Stimulated activated CD4-positive, alpha-beta T cell treated with anti-CD3 and anti-CD28 coated beads, TNF-alpha, amount 100 ng/mL, for 1 hour (primary cell): ENCODE measurements around the gene CERS6.
"Not testable (repeated sequence)": the region's sequence is repeated elsewhere in the genome, so short reads cannot be mapped to it uniquely, and the experiment has no call there.

Experiments
- DNase-seq, 3 donors: peaks; one replicate each; pipeline ENCODE4 v3.0.0-alpha.2; 2020; ENCODE audit warnings: low read depth in 3 of 3, low spot score in 1 of 3

Gene CERS6

DNA sequence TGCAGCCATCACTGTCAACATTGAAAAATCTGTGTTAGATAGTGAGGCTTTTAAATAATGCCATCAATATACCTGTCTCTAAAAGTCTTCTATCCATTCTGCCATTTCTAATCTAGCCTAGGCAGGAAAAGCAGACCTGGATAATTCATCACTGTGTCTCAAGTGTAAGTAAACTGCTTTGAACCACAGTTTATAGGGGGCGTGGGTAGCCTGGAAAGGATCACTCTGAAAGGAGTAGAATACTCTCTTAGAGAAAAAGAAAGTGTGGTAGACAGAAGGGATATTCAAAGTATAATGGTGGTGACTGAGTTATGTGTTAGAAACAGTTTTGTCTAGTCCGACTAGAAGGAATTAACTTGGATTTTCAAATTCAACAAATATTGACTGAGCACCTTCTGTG lies 40.8 kb downstream of the CERS6 start:
- no peak for DNase-seq

DNA sequence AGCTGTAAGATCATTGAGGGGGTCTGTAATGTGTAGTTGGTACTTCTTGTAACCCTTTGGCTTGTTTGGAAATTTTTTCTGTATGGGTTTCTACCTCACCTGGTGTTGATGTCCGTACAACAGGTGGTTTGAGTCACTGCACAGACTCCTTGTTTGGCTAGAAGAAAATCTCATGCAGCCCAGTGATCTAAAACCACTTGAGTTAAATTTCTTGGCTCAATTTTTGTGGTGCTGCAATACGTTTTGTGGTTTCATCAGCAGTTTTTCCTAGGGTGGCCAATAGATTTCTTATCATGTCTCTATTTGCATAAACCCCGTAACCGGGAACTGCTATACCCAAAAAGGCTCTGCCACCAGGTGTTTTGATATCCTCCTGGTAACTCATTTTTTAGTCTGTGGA lies 43.4 kb downstream of the CERS6 start:
- DNase-seq: no peak

DNA sequence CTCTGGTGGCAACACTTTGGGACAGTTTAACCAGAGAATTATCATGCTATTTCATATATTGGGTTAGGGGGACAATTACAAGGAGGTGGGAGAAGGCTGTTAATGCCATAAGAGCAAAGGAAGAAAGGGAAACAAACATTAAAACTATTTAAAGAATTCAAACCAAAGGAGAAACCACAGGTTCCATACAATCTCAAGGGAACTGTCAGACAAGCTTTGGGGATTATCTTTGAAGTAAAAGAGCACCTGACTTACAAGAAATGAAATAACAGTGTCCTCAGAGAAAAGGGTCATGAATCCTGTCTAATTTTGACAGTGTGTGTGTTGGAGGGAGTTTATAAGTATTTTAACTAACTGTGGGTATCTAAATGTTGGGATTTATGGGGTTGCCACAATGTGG lies 44.4 kb downstream of the CERS6 start:
- DNase-seq: no peak

DNA sequence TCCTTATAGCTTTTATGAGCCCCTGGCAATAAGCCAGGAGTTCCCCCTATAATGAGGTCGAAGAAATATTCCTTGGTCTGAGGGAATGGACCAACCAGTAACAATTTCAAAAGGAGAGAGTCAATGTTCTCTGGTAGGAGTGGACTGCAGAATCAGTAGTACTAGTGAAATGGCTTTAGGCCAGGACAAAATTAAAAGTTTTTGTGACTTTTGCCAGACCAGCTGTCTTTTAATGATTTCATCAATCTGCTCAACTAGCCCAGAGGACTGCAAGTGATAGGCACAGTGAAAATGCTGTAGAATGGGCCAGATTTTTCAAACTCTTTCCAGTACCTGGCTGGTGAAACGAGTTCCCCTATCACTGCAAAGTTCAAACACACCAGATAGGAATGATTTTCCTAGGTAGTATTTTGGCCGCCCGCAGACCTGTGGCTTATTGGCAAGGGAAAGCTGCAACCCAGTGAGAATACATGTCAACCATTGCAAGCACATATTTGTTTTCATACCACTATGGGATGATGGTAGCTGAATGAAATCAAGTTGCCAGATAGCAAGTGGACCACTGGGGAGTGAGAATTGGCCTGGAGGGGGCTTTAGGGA lies 45.5 kb downstream of the CERS6 start:
- DNase-seq: no peak

DNA sequence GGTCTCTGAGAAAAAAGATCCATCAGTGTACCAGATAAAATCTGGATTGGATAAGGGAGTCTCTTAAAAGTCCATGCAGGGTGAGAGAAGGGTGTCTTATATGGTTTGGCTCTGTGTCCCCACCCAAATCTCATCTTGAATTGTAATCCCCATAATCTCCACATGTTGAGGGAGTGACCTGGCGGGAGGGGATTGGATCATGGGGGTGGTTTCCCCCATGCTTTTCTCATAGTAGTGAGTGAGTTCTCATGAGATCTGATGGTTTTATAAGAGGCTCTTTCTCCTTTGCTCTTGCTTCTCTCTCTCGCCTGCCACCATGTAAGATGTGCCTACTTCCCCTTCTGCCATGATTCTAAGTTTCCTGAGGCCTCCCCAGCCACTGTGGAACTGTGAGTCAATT lies 46.8 kb downstream of the CERS6 start:
- DNase-seq: not testable (repeated sequence)

DNA sequence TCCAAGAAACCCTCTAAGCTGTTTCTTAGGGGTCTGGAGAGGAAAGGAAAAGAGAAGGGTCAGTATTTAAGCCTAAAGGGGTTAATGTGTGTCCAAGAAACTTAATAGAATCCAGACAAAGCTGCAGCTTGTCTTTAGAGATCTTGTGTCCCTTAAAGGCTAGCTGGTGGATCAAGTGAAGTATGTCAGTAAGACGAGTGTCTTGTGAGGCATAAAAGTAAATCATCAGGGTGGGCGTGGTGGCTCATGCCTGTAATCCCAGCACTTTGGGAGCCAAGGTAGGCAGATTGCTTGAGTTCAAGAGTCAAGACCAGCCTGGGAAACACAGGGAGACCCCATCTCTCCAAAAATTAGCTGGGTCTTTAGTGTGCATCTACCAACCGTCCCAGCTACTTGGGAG lies 47.8 kb downstream of the CERS6 start:
- DNase-seq: no peak

DNA sequence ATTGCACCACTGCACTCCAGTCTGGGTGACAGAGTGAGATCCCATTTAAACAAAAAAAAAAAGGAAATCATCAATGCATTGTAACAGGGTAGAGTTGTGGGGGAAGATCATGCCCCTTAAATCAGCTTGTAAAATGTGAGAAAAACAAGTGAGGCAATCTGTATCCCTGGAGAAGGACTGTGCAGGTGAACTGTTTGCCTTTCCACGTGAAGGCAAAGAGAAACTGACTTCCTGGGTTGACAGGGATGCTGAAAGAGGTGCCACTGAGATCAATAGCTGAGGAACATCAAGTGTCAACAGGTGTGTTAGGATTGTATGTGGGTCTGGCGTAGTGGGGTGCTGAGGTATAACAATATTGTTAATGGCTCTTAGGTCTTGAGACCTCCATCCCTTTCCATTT lies 48.3 kb downstream of the CERS6 start:
- no peak for DNase-seq

DNA sequence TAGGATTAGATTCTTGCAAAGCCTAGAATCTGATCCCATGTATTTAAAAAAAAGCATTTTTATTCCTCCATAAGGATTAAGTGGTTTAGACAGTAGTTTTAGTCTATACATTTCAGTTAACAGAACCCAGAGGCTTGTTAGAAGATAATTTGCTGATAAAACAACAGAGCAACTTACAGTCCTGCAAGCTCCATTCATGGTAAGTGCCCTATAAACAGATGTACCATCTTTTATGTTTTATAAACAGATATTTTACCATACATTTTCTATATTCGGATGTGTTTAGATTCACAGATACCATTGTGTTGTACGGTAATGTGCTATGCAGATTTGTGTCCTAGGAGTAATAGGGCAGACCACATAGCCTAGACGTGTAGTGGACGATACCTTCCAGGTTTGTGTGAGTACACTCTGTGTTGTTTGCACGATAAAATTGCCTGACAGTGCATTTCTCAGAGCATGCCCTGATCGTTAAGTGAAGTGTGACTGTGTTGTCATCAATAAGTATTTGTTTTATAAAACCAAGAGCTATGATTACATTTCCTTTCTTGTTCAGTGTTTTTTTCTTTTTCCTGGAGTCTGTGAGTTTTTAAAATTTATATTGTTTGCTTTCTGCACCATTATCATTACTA lies 54.2 kb downstream of the CERS6 start:
- no peak for DNase-seq

DNA sequence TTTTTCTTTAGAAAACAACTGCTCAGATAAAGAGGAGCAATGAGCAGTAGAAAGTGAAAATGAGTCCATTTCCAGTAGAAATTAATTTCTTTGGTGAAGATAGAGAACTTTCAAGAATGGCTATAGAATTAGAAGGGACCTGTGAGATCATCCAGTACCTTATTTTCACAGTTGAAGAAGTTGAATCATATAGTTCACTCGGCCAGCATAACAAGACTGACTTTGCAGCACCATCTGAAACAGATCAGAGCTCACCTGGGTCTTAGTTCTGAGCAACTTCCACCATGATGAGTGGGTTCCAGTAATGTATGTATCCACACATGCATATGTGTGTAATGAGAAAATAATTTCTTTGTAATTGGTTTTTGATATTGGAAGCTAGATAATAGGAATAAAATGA lies 58.6 kb downstream of the CERS6 start:
- DNase-seq: no peak

DNA sequence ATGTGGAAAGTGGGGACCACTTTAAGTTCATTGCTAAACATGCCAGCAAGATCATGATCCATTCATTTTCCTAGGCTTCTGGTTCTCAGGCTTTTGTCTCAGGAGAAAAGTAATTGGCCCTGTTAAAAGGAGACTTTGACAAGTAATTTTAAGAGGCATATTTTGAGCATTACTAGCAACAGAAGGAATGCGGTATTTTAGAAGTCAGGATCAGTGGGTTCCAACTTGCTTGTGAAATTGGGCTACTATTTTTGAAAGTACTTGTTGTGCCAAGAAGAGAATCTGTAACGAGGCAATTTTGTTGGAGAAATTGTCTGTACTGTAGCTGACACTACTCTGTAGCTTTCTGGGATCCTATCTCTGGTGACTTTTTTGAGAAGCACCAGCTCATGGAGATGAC lies 59.4 kb downstream of the CERS6 start:
- DNase-seq: no peak

DNA sequence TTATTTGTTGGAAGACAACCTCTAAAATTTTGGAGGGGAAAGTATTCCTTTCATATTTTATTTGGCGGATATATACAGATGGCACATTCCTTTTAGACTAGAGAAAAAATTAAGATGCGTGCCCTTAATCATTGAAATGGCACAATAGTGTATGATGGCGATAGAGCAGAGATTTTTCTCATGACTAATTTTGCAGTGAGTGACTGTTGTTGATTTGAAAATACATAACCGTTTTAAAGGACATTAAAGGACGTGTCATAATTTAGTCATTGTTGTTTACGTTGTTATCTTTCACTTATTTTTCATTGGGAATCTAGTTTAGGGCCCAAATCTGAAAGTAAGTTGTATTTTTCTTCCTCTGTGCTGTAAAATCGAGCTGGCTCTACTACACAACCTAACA lies 61.7 kb downstream of the CERS6 start:
- DNase-seq: no peak

DNA sequence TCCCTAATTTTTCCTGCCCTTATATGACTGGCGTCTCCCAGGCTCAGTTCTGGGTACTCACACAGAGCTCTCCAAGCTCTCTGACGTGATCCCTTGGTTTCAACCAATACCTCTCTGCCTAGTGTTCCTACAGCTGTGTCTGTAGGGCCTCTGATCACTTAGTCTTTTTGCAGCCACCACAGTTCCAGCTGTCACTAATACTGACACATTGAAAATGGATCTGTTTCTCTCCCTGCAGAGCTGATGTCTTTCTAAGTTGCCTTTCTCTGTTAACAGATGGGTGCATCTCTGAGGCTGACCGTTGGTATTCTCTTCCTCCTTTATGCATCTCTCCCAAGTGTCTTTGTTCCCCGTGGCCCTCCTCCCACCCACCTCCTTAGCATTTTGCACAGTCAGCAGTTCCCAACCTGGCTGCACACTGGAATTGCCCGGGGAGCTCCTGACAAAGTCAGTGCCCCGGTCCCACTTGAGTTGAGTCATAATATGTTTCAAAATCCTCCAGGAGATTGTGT lies 62.5 kb downstream of the CERS6 start:
- no peak for DNase-seq

DNA sequence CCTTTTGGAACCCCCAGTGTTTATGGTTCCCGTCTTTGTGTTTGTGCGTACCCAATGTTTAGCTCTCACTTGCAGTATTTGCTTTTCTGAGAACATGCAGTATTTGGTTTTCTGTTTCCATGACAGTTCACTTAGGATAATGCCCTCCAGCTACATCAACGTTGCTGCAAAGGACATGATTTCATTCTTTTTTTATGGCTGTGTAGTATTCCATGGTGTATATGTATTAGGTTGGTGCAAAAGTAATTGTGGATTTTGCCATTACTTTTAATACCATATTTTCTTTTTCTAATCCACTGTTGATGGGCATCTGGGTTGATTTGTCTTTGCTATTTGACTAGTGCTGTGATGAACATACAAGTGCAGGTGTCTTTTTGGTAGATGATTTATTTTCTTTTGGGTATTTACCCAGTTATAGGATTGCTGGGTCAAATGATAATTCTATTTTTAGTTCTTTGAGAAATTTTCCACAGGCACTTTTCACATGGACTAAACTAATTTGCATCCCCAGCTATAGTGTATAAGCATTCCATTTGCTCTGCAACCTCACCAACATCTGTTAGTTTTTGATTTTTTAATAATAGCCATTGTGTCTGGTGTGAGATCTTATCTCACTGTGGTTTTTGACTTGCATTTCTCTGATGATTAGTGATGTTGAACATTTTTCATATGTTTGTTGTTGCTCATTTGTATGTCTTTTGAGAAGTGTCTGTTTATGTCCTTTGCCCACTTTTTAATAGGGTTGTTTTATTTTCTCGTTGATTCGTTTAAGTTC lies 63.6 kb downstream of the CERS6 start:
- no peak for DNase-seq

DNA sequence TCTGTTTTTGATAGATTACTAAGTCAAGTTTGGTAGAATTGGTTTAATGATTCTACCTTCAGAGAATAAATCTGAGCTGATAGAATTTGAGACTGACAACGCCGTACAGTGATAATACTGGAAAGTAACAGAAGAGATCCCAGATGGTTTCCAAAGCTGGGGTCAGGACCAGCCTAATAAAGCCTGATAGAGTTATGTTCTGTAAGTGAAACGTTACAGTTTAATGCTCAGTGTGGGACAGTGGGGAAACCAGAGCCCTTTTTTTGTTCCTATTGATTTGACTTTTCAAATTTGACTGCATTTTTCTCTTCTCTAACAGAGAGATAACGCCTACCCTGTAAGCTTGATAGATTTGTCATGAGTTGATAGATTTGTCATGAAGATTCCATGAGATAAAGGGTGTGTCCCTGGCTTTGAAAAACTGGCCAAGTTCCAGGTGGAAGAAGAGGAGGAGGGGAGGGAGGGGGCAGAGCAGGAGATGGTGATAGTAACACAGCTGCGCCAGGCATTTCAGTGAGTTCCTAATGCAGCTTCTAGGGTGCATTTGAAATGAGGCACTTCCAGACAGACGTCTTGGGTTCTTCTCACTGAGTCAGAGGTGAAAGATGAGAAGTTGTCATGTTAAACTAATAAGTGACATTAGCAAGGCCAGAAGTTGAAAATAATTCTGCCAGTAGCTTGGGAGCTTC lies 65.1 kb downstream of the CERS6 start:
- DNase-seq: no peak

DNA sequence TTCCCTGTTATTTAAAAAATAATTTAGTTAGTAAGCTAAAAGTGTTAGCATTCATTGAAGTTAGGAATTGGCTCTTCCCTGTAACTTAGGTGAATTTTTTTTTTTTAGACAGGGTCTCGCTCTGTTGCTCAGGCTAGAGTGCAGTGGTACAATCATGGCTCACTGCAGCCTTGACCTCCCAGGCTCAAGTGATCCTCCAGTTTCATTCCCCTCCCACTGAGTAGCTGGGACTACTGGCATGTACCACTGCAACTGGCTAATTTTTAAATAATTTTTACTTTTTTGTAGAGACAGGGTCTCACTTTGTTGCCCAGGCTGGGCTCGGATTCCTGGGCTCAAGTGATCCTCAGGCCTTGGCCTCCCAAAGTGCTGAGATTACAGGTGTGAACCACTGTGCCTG lies 66.4 kb downstream of the CERS6 start:
- DNase-seq: no peak

DNA sequence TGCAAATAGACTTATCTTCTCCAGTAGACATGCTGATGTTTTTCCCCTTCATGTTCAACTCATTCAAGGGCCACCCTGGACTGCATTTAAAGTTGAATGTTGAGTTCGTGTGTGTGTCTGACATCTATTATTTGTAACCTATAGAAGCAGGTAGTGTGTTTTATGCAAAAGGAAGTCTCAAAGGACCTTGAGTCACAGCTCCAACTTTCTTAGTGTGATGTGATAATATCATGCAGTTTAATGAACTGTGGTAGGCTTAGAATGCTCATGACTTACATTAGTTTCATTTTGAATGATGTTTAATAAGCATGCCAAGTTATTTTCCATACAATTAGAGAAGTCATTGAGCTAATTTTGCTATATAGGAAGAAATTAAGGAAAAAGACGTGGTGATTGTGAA lies 67.9 kb downstream of the CERS6 start:
- no peak for DNase-seq

DNA sequence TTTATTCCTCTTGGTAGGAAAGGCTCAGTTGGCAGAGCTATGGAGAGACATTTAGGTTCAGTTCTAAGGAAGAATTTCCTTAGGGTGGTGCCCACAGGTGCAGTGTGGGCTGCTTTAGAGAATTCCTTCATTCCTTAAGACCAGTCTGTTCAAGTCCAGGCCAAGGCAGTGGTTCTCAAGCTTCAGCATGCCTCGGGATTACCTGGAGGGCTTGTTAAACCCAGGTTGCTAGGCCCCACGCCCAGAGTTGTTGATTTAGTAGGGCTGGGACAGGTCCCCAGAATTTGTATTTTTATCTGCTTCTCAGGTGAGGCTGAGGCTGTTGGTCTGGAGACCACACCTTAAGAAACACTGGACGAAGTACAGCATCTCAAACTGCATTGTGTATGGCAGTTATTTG lies 68.9 kb downstream of the CERS6 start:
- DNase-seq: no peak

DNA sequence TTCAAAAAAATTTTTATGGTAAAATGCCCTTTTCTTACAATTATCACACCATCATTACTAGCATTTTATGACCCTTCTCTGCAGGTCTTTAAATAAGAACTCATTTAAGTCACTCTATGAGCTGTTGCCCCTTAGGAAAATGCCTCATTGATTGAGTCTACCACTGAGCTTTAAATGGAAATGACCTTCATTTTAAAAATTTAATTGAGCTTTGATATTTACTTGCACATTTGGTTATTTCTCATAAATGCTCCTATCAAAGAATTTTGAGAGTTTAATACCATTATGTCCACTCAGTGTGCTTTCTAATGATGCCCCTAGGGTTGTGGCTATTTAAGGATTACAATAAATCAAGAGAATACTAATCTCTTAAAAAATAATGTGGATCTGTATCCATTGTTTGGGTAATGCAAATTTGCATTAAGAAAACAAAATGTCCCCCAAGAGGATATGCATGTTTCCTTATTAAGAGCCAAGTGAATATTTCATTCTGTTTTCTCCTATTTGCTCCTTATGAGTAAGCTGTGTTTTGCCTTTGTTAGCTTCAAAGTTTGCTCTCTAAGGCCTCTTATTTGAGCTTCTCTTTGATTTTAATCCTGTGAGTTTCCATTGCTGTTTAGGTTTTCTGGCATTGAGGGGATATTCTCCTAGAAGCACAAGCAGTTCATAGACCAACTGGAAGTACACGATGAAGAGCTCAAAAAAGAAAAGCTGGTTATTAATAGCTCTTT lies 69.8 kb downstream of the CERS6 start:
- no peak for DNase-seq

DNA sequence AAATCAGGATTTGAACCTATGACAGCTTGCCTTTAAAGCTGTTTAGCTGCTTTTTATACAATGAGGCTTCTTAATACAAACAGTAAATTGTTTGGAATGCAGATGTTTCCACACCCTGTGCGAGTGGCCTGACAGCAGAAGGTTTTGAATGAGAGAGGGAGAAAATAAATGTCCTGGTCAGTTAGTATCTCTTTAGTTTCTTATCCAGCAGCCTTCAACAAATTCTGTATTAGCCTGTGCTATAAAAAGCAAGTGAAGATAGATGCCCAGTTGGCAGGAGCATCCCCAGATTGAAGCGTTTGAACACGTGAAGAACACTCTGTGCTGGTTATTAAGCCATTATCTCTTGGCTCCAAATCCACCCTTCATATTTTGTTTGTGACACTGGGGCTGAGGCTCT lies 70.6 kb downstream of the CERS6 start:
- no peak for DNase-seq

DNA sequence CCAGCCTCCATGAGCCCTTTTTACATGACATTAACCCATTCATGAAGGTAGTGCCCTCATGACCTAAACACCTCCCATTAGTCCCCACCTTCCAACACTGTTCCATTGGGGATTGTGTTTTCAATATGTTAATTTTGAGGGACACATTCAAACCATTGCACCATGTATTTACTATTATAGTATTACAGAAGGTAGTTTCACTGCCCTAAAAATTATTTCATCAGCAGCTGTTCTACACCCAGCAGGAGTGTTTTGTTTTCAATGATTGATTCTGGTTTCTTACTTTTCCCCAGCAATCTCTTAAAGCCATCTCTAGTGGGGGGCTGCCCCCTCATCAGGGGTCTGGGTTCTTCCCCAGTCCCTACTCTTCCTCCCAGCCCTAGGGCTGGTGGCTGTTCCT lies 71.9 kb downstream of the CERS6 start:
- no peak for DNase-seq

DNA sequence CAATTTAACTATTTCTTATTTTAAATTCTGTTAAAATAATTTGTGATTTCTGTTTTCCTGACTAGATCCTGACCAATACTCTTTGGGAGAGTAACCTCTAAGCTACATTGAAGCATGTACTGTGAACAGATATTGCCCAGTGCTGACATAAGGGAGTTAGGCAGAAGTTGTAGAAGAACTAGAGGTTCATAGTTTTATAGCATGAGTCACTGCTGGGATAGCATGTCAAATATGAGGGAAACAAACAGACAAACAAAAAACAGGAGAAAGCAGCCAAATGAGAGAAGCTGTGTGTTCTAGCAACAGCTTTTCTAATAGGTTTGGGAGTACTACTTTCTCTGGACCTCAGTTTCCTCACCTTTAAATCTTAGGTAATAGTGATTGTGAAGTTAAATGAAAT lies 72.4 kb downstream of the CERS6 start:
- no peak for DNase-seq
